Body of pancreas (tissue), 4 donors: Measurements from ENCODE around the gene TUBGCP5. TPM values are rescaled to one million over a fixed set of nuclear protein-coding genes. Genes with fewer than 3 reads are reported as not detected.

Source experiments
- ATAC-seq: fragments of 150-250 bp; one replicate; pipeline ENCODE4 v1.9.1; 2016
- DNase-seq, 4 donors: peaks; one replicate each; pipeline ENCODE4 v3.0.0-alpha.2; 2019
- H3K27ac ChIP-seq, 4 donors: fragments of 200-600 bp; sonication (generic); 1 replicate in 3 of 4; 2 replicates in 1 of 4; pipeline versions ENCODE4 v1.5.1 to v1.6.1; 2016 to 2019; ENCODE audit warnings: mild to moderate bottlenecking in 1 of 4, mixed read lengths in 1 of 4, moderate library complexity in 1 of 4
- H3K27me3 ChIP-seq, 2 donors: fragments of 200-600 bp; sonication (generic); one replicate each; pipeline ENCODE4 v1.6.0; 2016; ENCODE audit warnings: mild to moderate bottlenecking in 1 of 2
- H3K36me3 ChIP-seq, 2 donors: fragments of 200-600 bp; sonication (generic); replicated peaks in 1 of 2; 2 replicates each; pipeline ENCODE4 v1.5.1; 2016; ENCODE audit warnings: low read depth in 2 of 2; ENCODE audit not compliant: insufficient read depth in 1 of 2
- H3K4me1 ChIP-seq: fragments of 200-600 bp; sonication (generic); one replicate; pipeline ENCODE4 v1.6.0; 2016
- H3K4me3 ChIP-seq, 2 donors: fragments of 200-600 bp; sonication (generic); 1 replicate in 1 of 2; 2 replicates in 1 of 2; pipeline ENCODE4 v1.5.1; 2016 to 2019
- H3K9me3 ChIP-seq, 3 donors: fragments of 200-600 bp; sonication (generic); 1 replicate in 2 of 3; 2 replicates in 1 of 3; pipeline ENCODE4 v1.5.1; 2016
- CTCF ChIP-seq, 7 experiments: fragments of 450-650 bp in 4 of 7; fragments of 200-600 bp in 3 of 7; sonication (generic) in 3 of 7; IDR thresholded peaks; one replicate each; pipeline ENCODE4 v1.5.1; 2016 to 2019; ENCODE audit warnings: antibody characterized with exemption in 7 of 7
- POLR2A ChIP-seq, 3 donors: fragments of 450-650 bp; IDR thresholded peaks; one replicate each; pipeline ENCODE4 v1.6.1; 2016; ENCODE audit warnings: antibody characterized with exemption in 3 of 3, mild to moderate bottlenecking in 2 of 3
- WGBS, 2 donors: methylation state at CpG; one replicate each; pipeline ENCODE4 v1.1.5; 2017; 5-methylcytosine and 5-hydroxymethylcytosine counted together
- intact Hi-C: fragments of 100-400 bp; cut with DNase I; formaldehyde crosslinking; loops from one replicate; pipeline ENCODE4 v1.15.1; 2023
- total RNA-seq, 2 donors: library from RNA; depleted of rRNA; stranded (reverse); fragments of >200 nt; gene quantifications; one replicate each; pipeline ENCODE4 v1.1.0, GENCODE V29; 2016

Gene TUBGCP5
- total RNA-seq, 2 donors from 2014 or later: 12.2 to 12.7 TPM

GRCh38 chr15:22956978-22957260 is 82.5 kb downstream of the TUBGCP5 start:
- Histone ChIP-seq H3K4me1 (peaks cover 62% of the 10 kb centered on the region), H3K9me3 (no peaks in the 10 kb centered on the region), H3K36me3 (no peaks in the 10 kb centered on the region), H3K4me3 (no peak overlapping the region), H3K27ac (peak overlapping the region in 1 of 4 donors; percentile 10), H3K27me3 (no peaks in the 10 kb centered on the region)
- WGBS, 2 donors: 80 to 86% methylated on average over 14 of the region's 14 CpGs
- no peak for ATAC-seq
- DNase-seq: peak in 1 of 4 donors; percentile 41
- TF ChIP-seq CTCF (IDR thresholded peaks at IDR 0.05): no peak
- TF ChIP-seq POLR2A (IDR thresholded peaks at IDR 0.05): no peak
- intact Hi-C loops: no loop called here

GRCh38 chr15:22956257-22956977 is 83.0 kb downstream of the TUBGCP5 start:
- intact Hi-C loops: no loop called here
- no peaks in the 10 kb centered on the region for H3K27me3 ChIP-seq
- TF ChIP-seq CTCF (IDR thresholded peaks at IDR 0.05): no peak
- no peak for TF ChIP-seq POLR2A (IDR thresholded peaks at IDR 0.05)
- DNase-seq (no peak), ATAC-seq (peak; percentile 24)
- H3K9me3 ChIP-seq: no peaks in the 10 kb centered on the region
- no peak overlapping the region for H3K4me3 ChIP-seq
- no peaks in the 10 kb centered on the region for H3K36me3 ChIP-seq
- WGBS, 2 donors: 28 to 44% methylated on average over 12 to 16 of the region's 16 CpGs
- H3K27ac ChIP-seq: peak overlapping the region in 2 of 4 donors; percentile 10 to 37
- peaks cover 62% of the 10 kb centered on the region for H3K4me1 ChIP-seq

GRCh38 chr15:22955544-22956119 is 83.7 kb downstream of the TUBGCP5 start:
- WGBS, 2 donors: 81 to 82% methylated on average over 6 of the region's 6 CpGs
- intact Hi-C loops: no loop called here
- H3K4me3 ChIP-seq: no peak overlapping the region
- no peaks in the 10 kb centered on the region for H3K27me3 ChIP-seq
- H3K36me3 ChIP-seq: no peaks in the 10 kb centered on the region
- peak overlapping the region in 2 of 4 donors; percentile 10 to 37 for H3K27ac ChIP-seq
- no peak for TF ChIP-seq CTCF (IDR thresholded peaks at IDR 0.05)
- no peak for TF ChIP-seq POLR2A (IDR thresholded peaks at IDR 0.05)
- H3K9me3 ChIP-seq: no peaks in the 10 kb centered on the region
- H3K4me1 ChIP-seq: peaks cover 61% of the 10 kb centered on the region
- no peak for DNase-seq
- ATAC-seq: no peak

- peak overlapping the region in 2 of 4 donors; percentile 1 to 10 for H3K27ac ChIP-seq
- WGBS, 2 donors: 48 to 62% methylated on average over 12 to 14 of the region's 14 CpGs
- intact Hi-C loops: no loop called here
These were observed 84.4 kb downstream of the TUBGCP5 start for GRCh38 chr15:22954798-22955543.

More at GRCh38 chr15:22954798-22955543, 84.4 kb downstream of the TUBGCP5 start:
- ATAC-seq (no peak), DNase-seq (peak in 2 of 4 donors; percentile 38 to 42)
- H3K4me1 ChIP-seq: peaks cover 58% of the 10 kb centered on the region
- H3K27me3 ChIP-seq: no peaks in the 10 kb centered on the region
- TF ChIP-seq CTCF (IDR thresholded peaks at IDR 0.05): peak in 2 of 7 experiments; percentile 12 to 19
- TF ChIP-seq POLR2A (IDR thresholded peaks at IDR 0.05): no peak
- H3K9me3 ChIP-seq: no peaks in the 10 kb centered on the region
- no peak overlapping the region for H3K4me3 ChIP-seq
- H3K36me3 ChIP-seq: no peaks in the 10 kb centered on the region
